HG03521 (cell line): ENCODE results near the gene RRP8.

Experiments
- ATAC-seq: cut with Tn5 transposase; IDR thresholded peaks from one replicate; pipeline ENCODE4 v1.9.1; 2021; ENCODE audit warnings: mild to moderate bottlenecking, moderate library complexity; ENCODE audit not compliant: unreplicated experiment

Gene RRP8

GRCh38 chr11:6603287-6604080, at the start of gene RRP8, which contains the start of gene ILK:
RRP8 (minus strand) TSS chr11:6603616; CDS start chr11:6603502, 114 bp downstream.
ILK (plus strand) TSS chr11:6603774; CDS start chr11:6604272, 498 bp downstream.
- peak; percentile 84 for ATAC-seq

GRCh38 chr11:6653097-6653496, 49.7 kb upstream of the RRP8 start:
- ATAC-seq: no peak

DNA sequence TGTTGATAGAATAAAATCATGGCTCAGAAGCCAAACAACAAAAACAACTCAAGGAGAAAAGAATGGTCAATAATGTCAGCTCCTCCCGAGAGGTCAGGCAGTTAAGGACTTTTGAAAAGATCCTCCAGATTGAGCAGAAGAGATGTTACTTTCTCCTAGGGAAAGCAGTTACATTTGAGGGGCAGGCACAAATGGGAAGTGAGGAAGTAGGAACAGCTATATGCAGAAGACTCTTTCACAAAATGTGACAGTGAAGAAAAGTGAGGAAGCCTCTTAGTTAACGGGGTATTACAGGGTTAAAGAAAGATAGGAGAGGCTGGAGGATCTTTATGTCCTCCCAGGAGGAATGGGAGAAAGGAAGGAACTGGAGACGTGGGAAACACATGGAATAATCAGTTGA, 48.8 kb upstream of the RRP8 start:
- no peak for ATAC-seq

GRCh38 chr11:6650980-6651379, 47.6 kb upstream of the RRP8 start:
- ATAC-seq: no peak

DNA sequence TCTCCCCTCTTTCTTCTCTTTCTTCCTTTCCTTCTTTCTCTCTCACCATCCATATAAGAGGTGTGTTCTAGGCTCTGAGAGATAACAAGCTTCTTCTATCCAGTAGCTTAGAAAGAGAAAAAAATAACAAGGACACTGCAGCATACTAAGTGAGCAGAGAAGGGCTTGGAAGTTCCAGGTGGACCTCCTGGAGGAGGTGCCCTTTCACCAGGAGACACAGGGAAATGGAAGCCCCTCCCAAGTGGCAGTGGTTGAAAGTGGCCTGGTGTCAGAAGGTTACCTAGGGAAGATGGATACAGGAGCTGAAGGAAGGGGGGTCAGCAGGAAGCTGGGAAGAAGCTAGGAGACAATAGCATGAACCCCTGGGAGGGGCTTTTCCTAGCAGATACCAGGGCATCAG, 46.7 kb upstream of the RRP8 start:
- no peak for ATAC-seq

- ATAC-seq: no peak
These were observed 45.1 kb upstream of the RRP8 start for GRCh38 chr11:6648501-6648900.

DNA sequence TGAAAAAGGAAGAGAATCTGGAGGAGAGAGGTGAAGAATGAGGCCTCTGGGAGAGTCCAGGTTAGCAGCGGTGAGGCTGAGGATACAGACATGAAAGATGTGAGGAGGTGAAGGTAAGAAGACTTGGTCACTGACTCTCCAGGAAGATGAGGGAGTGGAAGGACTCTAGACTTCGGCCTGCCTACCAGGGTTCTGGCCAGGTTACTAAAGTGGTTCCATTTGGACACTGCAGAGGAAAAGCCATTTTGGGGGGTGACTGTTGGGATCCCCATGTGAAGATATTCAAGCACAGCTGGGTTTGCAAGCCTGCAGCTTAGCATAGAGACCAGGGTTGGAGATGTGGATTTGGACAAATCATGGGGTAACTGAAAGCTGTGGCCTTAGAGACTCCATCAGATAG, 44.4 kb upstream of the RRP8 start:
- no peak for ATAC-seq

DNA sequence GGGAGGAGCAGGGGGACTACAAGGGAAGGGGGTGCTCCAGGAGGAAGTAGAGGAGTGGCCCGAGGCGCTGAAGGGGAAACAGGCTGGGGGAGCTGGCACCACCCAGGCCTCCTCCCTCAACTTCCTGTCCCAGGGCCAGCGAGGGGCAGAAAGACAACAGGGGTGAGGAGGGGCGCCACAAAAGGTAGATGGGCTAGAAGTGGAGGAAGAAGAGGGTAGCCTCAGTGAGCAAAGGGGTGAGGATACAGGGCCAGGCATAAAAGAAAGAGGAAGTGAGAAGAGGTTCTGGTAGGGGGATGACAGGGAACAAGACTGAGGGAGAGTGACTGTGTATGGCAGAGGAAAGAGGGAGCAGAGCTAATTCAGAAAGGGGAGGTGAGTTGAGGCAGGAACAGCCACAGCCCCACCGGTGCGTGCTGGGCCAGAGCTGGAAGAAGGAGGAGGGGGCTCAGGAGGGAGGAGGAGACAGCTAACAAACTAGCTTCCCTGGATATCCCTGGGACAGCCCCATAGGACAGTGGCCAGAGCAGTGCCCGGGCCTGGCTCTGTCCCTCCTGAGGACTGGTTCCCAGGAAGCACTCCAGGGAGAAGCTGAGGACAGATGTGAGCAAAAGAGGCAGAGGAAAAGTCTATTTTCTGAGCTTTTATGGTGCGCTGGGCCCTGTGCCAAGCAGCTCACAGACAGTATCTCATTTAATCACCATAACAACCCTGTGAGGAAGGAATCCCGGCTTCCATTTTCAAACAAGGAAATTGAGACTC, 43.7 kb upstream of the RRP8 start:
- ATAC-seq: peak; percentile 92

DNA sequence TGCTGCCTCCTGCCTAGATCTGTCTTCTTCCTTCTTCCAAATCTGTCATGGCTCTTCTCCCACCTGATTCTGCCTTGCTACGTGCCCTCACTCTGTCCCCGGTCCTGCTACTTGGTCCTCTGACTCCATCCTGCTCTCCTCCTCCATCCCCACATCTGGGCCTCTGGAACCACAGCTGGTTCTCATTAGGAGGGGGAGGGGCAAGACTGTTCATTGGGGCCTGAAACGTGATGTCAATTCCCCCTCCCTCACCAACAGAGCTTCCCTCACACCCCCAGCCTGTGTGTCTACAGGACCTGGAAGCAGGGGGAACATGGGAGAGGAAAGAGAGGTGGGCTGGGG, 43.1 kb upstream of the RRP8 start:
- no peak for ATAC-seq

DNA sequence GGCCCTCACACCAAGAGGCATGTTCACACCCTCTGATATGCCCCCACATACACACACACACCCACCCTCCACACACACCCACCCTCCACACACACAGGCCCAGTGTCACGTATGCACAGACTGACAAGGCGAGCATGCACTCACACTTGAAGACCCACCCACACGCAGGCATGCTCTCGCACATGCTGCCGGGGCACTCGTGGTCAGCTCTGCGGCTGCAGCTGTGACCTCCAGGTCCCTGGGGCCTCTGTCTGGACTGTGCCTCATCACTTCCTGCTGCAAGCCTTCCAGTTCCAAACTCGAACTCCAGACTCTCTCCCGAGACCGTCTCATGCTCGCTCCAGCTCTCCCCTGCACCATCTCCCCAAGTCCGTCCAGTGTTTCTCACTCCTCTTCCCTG, 42.7 kb upstream of the RRP8 start:
- no peak for ATAC-seq

DNA sequence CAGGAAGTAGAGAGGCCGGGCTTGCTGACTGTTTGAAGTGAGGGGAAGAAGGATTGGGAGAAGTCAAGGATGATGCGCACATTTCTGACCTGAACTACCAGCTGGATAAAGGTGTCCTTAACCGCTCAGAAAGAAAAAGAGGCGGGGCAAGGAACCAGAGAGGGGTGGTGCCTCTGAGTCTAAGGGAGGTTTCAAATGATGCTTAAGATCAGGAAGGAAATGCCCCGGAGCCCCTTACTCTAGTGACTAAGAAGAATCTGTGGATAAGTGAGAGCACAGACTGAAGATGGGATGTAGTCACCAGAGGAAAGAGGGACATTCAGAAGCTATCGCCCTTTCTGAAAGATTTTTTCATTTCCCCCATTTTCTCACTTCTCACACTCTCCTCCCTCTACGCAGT, 39.5 kb upstream of the RRP8 start:
- ATAC-seq: no peak

DNA sequence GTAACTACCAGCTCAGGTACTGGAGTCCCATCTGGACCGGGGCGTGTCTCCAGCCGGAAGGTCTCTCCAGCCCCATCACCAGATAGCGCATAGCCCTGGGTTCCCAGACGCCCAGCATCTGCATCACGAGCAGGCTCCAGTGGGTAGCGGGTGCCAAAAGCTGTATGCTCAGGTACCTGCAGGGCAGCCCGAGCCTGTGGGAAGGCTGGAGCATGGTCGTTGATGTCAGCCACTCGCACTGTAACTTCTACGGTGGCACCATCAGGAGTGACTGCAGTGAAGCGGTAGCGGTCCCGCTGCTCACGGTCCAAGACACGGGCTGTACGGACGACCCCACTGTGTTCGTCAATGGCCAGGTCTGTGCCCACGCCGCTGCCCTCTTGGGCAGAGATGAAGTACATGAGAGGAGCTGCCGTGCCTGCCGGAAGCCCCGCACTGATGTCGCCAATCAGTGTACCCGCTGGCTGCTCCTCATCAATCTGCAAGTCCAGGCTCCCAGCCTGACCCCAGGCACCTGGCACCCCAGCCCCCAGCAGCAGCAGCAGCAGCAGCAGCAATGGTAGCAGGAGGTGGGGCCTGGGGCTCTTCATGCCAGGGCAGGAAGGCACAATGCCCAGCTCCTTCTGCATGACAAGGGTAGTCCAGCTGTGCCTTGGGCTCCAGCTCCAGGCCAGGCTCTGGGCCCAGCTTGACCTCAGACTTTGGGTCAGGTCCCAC, 37.7 kb upstream of the RRP8 start:
- no peak for ATAC-seq

- ATAC-seq: no peak
These were observed 36.9 kb upstream of the RRP8 start for GRCh38 chr11:6640036-6640984.

DNA sequence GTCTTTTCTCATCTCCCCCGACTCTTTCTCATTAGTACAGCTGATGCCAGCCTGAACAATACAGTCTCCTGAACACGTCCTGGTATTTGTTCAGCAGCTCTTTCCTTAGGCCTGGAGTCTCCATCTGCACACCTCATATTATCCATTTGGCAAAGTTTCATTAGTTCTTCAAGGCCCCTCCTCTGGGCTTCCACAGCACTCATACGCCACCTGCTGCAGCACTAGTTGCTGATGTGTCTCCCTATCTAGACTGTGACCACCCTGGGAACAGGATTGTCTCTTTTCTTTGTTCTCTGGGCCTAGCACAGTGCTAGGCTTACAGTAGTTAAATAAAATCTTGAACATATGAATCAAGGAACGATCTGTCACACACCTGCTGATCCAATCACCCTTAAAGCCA, 35.0 kb upstream of the RRP8 start:
- no peak for ATAC-seq

DNA sequence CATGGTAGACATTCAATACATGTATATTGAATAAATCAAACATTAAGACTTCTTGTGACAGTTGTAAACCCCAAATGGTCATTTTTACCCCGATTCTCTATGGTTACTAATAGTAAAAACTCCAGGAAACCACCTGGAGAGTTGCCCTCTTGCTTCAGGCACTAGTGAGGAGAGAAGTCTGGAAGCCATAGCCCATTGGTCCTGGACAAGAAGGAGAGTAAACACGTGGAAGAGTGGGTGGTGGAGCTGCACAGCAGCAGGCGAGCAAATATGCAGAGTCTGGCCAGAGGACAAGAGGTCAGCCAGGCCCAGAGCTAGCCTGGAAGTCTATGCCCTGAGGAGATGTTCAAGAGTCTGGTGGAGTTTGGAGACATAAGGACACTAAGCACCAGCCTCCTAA, 34.5 kb upstream of the RRP8 start:
- ATAC-seq: no peak

GRCh38 chr11:6636480-6636879, 33.1 kb upstream of the RRP8 start:
- no peak for ATAC-seq

GRCh38 chr11:6635082-6635932, 31.9 kb upstream of the RRP8 start:
- no peak for ATAC-seq

DNA sequence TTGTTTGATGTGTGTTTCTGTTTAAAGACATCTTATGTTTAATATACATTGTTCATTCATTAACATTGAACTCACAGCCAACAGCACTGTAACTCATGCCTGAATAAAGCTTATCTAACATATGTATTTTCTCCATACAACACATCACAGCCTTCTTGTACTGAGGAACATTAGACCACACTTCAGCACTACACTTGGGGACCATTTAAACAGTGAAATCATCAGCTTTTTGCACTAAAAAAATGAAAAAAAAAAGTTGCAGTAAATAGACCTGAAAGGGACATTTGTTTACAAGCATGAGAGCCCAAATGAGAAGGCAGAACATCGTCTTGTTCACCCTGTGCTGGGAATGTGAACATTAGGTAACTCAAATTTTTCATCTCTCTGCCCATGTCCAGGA, 31.1 kb upstream of the RRP8 start:
- no peak for ATAC-seq
